Mucosa of descending colon (tissue), 3 donors: ENCODE measurements around the gene FAM83C. TPM values are rescaled to one million over a fixed set of nuclear protein-coding genes. Genes with fewer than 3 reads are reported as not detected.
A peak's percentile ranks its signal among the peaks of the same experiment; 100 is the strongest.

Experiments used
- ATAC-seq: fragments of 200-7000 bp; cut with Tn5 transposase; one replicate; pipeline ENCODE4 v1.9.1; 2020; ENCODE audit warnings: mild to moderate bottlenecking, moderate library complexity
- DNase-seq, 3 donors: peaks; one replicate each; pipeline ENCODE4 v3.0.0-alpha.2; 2020
- H3K36me3 ChIP-seq: fragments of 200-600 bp; one replicate; pipeline ENCODE4 v1.8.0; 2021; ENCODE audit warnings: low read depth, mild to moderate bottlenecking
- H3K4me1 ChIP-seq: fragments of 200-600 bp; one replicate; pipeline ENCODE4 v1.8.0; 2021; ENCODE audit warnings: low read depth, mild to moderate bottlenecking
- H3K4me3 ChIP-seq: fragments of 200-600 bp; one replicate; pipeline ENCODE4 v1.8.0; 2021; ENCODE audit warnings: mild to moderate bottlenecking
- H3K9me3 ChIP-seq: fragments of 200-600 bp; one replicate; pipeline ENCODE4 v1.8.0; 2021; ENCODE audit warnings: mild to moderate bottlenecking
- intact Hi-C, 2 donors: fragments of 100-400 bp; cut with DNase I in 1 of 2; cut with micrococcal nuclease in 1 of 2; formaldehyde crosslinking; loops; one replicate each; pipeline versions ENCODE4 v1.11.0 to v1.11.1; 2022; cut with DNase I, micrococcal nuclease
- total RNA-seq, 3 donors: library from RNA; stranded (reverse); fragmentation: NEBNext Ultra II Directional in 2 of 3; extraction: Animal tissue kit (Norgen Biotek cat#: 25700) in 2 of 3; gene quantifications; one replicate each; pipeline versions ENCODE4 v1.2.1 to v1.2.4, GENCODE V29; 2021 to 2023
- TF ChIP-seq, protein P1 (sequence below): fragments of 200-600 bp; IDR thresholded peaks from one replicate; pipeline ENCODE4 v1.8.0; 2022; ENCODE audit warnings: antibody characterized with exemption, mild to moderate bottlenecking
- donor health status: DM: no; HTN: no; CAD: no; lungs with moderate emphysema.
- donor health status: DM: no; HTN: no; CAD: no.
- donor health status: DM: no; HTN: yes; CAD: no.

The FAM83C gene
- total RNA-seq, 3 donors from 2014 or later, result 0.13 to 0.41 TPM; not detected in 1

DNA sequence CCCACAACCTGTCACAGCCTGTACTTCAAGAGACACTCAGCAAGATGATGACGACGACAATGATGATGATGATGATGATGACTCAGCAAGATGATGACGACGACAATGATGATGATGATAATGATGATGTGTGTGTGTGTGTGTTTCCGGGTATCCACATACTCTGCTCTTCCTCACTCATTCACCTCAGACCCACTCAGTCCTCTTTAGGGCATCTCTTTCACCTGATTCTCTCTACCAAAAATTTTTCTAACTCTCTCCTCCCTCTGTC, 6.5 kb downstream of the FAM83C start:
- DNase-seq (no peak), ATAC-seq (no peak)
- intact Hi-C loops, result no loop called here
- Histone ChIP-seq H3K9me3 (no peaks in the 10 kb centered on the region), H3K4me1 (peaks cover 27% of the 10 kb centered on the region), H3K36me3 (no peaks in the 10 kb centered on the region), H3K4me3 (no peak overlapping the region)
- TF ChIP-seq, protein P1, sequence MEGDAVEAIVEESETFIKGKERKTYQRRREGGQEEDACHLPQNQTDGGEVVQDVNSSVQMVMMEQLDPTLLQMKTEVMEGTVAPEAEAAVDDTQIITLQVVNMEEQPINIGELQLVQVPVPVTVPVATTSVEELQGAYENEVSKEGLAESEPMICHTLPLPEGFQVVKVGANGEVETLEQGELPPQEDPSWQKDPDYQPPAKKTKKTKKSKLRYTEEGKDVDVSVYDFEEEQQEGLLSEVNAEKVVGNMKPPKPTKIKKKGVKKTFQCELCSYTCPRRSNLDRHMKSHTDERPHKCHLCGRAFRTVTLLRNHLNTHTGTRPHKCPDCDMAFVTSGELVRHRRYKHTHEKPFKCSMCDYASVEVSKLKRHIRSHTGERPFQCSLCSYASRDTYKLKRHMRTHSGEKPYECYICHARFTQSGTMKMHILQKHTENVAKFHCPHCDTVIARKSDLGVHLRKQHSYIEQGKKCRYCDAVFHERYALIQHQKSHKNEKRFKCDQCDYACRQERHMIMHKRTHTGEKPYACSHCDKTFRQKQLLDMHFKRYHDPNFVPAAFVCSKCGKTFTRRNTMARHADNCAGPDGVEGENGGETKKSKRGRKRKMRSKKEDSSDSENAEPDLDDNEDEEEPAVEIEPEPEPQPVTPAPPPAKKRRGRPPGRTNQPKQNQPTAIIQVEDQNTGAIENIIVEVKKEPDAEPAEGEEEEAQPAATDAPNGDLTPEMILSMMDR, result no peak

DNA sequence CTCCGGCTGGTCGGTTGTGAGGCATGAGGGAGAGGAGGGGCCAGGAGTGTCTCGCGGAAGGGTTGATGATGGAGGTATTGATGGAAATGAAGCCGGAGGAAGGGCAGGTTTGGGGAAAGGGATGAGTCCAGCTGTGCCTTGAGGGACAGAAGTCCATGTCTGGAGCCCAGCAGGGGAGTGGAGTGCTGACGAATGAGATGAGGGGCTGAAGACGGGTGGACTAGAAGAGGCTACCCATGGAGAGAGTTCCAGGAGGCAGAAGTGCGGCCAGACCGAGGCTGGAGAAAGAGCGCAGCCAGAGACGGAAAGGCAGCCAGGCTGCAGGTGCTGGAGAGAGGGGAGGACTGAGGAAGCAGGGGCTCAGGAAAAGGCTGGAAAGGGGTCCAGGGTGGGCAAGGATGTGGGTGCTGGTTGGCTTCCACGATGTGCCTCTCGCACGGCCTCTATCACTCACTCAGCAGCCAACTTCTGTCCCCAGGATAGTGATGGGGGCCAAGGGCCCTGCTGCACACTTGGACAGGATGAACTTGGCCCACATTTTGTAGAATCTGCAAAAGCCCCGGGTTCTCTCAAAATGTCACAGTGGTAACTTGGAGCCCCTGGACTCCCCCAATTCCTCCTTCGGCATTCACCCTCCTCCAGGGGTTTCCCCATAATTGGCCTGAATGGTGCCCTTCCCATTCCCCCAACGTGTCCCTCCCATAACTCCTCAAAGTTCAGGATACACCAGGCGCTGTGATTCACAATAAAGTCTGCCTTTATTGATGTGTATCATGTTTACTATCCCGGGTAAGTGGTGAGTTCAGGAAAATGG, 7.0 kb downstream of the FAM83C start:
- DNase-seq (peak in 1 of 3 donors; percentile 53), ATAC-seq (peak; percentile 31)
- H3K4me1 ChIP-seq, result peaks cover 27% of the 10 kb centered on the region
- H3K9me3 ChIP-seq, result no peaks in the 10 kb centered on the region
- intact Hi-C loops, result no loop called here
- H3K36me3 ChIP-seq, result no peaks in the 10 kb centered on the region
- TF ChIP-seq, protein P1, result no peak
- H3K4me3 ChIP-seq, result peak overlapping the region; percentile 47

GRCh38 chr20:35284267-35284991, 7.8 kb downstream of the FAM83C start, which contains the start of gene EIF6:
Gene EIF6 (minus strand): TSS chr20:35284772. CDS start chr20:35284487, 285 bp downstream.
- Histone ChIP-seq H3K9me3 (no peaks in the 10 kb centered on the region), H3K4me1 (peaks cover 27% of the 10 kb centered on the region), H3K4me3 (peak within 1 kb of the TSS; percentile 47), H3K36me3 (no peaks in the 10 kb centered on the region)
- TF ChIP-seq, protein P1, result no peak
- intact Hi-C loops, result no loop called here
- peak; percentile 90 for ATAC-seq
- peak; percentile 90 to 92 (median 91) for DNase-seq

DNA sequence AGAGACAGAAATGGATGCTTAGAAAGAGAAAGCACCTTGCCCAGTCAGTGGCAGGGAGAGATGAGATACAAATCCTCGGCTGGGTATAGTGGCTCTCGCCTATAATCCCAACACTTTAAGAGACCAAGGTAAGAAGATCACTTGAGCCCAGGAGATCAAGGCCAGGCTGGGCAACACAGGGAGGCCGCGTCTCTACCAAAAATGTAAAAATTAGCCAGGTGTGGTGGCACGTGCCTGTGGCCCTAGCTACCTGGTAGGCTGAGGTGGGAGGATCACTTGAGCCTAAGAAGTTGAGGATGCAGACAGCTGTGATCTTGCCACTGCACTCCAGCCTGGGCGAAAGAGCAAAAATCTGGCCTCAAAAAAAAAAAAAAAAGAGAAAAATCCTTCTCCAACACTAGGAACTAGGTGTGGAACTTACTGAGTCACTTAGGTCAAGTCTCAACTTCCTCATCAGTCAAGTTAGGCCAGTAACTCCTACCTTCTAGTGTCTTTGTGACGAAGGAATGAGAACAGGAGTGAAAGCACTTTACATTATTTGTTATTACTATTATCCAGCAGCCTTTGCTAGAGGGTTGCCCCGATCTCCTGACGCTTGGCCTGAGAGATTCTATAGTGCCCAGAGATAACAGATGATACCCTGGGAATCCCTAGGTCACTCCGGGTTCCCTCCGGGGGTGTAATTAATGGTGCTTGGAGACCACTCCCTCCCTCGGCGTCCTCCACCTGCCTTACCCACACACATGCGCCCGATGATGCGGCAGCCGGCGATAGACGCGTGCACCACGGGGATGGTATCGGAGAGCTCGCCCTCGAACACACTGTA, 8.6 kb downstream of the FAM83C start:
- intact Hi-C loops, result no loop called here
- DNase-seq (no peak), ATAC-seq (peak; percentile 40)
- peak overlapping the region; percentile 47 for H3K4me3 ChIP-seq
- H3K36me3 ChIP-seq, result no peaks in the 10 kb centered on the region
- H3K4me1 ChIP-seq, result peaks cover 27% of the 10 kb centered on the region
- TF ChIP-seq, protein P1, result no peak
- no peaks in the 10 kb centered on the region for H3K9me3 ChIP-seq

DNA sequence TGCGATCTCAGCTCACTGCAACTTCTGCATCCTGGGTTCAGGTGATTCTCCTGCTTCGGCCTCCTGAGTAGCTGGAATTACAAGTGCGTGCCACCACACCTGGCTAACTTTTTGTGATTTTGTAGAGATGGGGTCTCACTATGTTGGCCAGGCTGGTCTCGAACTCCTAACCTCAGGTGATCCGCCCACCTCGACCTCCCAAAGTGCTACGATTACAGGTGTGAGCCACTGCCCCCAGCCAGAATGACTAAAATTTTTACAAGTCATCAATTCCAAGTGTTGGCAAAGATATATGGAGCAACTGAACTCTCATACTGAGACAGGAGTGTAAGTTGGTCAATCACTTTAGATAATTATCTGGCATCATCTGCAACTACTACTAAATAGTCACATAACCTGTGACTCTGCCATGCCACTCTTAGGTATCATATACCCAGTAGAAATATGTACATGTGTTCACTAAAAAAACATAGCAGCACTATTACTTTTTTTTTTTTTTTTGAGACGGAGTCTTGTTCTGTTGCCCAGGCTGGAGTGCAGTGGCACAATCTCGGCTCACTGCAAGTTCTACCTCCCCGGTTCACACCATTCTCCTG, 10.6 kb downstream of the FAM83C start:
- no peaks in the 10 kb centered on the region for H3K36me3 ChIP-seq
- intact Hi-C loops, result no loop called here
- no peaks in the 10 kb centered on the region for H3K9me3 ChIP-seq
- DNase-seq (no peak), ATAC-seq (no peak)
- TF ChIP-seq, protein P1, result no peak
- no peak overlapping the region for H3K4me3 ChIP-seq
- H3K4me1 ChIP-seq, result peaks cover 33% of the 10 kb centered on the region
